Ascending aorta (tissue), 2 donors: Measurements from ENCODE around the gene ALPK3. TPM values are rescaled to one million over a fixed set of nuclear protein-coding genes. Genes with fewer than 3 reads are reported as not detected.

Experiments used
- DNase-seq, 2 donors: peaks; one replicate each; pipeline ENCODE4 v3.0.0-alpha.2; 2019; ENCODE audit warnings: low spot score in 2 of 2
- H3K27ac ChIP-seq, 2 donors: fragments of 200-600 bp; sonication (generic); one replicate each; pipeline ENCODE4 v1.5.1; 2016 to 2017; ENCODE audit warnings: mild to moderate bottlenecking in 1 of 2
- H3K27me3 ChIP-seq: fragments of 200-600 bp; sonication (generic); one replicate; pipeline ENCODE4 v1.5.1; 2017
- H3K36me3 ChIP-seq, 2 donors: fragments of 200-600 bp; sonication (generic); one replicate each; pipeline ENCODE4 v1.5.1; 2016
- H3K4me1 ChIP-seq, 2 donors: fragments of 200-600 bp; sonication (generic); one replicate each; pipeline ENCODE4 v1.5.1; 2016 to 2017; ENCODE audit warnings: mild to moderate bottlenecking in 1 of 2
- H3K4me3 ChIP-seq, 2 donors: fragments of 200-600 bp; sonication (generic); one replicate each; pipeline ENCODE4 v1.5.1; 2016 to 2017; ENCODE audit warnings: mild to moderate bottlenecking in 1 of 2
- H3K9me3 ChIP-seq, 2 donors: fragments of 200-600 bp; sonication (generic); one replicate each; pipeline ENCODE4 v1.5.1; 2016
- intact Hi-C: fragments of 100-400 bp; cut with DNase I; formaldehyde crosslinking; loops from one replicate; pipeline ENCODE4 v1.15.1; 2023
- total RNA-seq: library from RNA; depleted of rRNA; stranded (reverse); fragments of >200 nt; gene quantifications from one replicate; pipeline ENCODE4 v1.1.0, GENCODE V29; 2016
- TF ChIP-seq, protein P1 (sequence below), 3 experiments: fragments of 200-600 bp in 2 of 3; fragments of 450-650 bp in 1 of 3; sonication (generic) in 2 of 3; IDR thresholded peaks; one replicate each; pipeline ENCODE4 v1.5.1; 2016 to 2019; ENCODE audit warnings: antibody characterized with exemption in 3 of 3, mild to moderate bottlenecking in 1 of 3, moderate library complexity in 1 of 3

ALPK3 gene
- total RNA-seq, 1 donor from 2014 or later: 38.0 TPM

DNA sequence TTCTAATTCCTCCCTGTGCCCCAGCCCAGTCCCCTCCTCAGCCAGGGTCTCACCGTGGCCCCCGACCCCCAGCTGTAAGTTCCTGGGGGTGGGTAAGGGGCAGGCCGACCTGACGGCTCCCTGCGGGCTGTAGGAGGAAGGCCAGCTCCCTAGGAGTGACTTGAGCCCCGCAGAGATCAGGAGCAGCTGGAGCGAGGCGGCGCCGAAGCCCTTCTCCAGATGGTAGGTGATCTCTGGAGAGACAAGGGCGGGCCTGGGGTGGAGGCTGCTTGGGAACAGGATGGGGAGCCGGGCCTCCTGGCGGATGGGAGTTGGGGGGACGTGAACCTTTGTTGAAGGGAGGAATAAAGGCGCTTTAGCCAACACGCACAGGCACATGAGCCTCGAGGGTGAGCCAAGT lies 71.5 kb downstream of the ALPK3 start:
- Histone ChIP-seq H3K27me3 (no peaks in the 10 kb centered on the region), H3K9me3 (no peaks in the 10 kb centered on the region), H3K36me3 (no peaks in the 10 kb centered on the region), H3K4me3 (no peak overlapping the region), H3K4me1 (peaks cover 3 to 8% of the 10 kb centered on the region in 2 donors), H3K27ac (no peak overlapping the region)
- peak in 1 of 2 donors; percentile 37 for DNase-seq
- TF ChIP-seq, protein P1, sequence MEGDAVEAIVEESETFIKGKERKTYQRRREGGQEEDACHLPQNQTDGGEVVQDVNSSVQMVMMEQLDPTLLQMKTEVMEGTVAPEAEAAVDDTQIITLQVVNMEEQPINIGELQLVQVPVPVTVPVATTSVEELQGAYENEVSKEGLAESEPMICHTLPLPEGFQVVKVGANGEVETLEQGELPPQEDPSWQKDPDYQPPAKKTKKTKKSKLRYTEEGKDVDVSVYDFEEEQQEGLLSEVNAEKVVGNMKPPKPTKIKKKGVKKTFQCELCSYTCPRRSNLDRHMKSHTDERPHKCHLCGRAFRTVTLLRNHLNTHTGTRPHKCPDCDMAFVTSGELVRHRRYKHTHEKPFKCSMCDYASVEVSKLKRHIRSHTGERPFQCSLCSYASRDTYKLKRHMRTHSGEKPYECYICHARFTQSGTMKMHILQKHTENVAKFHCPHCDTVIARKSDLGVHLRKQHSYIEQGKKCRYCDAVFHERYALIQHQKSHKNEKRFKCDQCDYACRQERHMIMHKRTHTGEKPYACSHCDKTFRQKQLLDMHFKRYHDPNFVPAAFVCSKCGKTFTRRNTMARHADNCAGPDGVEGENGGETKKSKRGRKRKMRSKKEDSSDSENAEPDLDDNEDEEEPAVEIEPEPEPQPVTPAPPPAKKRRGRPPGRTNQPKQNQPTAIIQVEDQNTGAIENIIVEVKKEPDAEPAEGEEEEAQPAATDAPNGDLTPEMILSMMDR (IDR thresholded peaks at IDR 0.05): no peak
- intact Hi-C loops: no loop called here

DNA sequence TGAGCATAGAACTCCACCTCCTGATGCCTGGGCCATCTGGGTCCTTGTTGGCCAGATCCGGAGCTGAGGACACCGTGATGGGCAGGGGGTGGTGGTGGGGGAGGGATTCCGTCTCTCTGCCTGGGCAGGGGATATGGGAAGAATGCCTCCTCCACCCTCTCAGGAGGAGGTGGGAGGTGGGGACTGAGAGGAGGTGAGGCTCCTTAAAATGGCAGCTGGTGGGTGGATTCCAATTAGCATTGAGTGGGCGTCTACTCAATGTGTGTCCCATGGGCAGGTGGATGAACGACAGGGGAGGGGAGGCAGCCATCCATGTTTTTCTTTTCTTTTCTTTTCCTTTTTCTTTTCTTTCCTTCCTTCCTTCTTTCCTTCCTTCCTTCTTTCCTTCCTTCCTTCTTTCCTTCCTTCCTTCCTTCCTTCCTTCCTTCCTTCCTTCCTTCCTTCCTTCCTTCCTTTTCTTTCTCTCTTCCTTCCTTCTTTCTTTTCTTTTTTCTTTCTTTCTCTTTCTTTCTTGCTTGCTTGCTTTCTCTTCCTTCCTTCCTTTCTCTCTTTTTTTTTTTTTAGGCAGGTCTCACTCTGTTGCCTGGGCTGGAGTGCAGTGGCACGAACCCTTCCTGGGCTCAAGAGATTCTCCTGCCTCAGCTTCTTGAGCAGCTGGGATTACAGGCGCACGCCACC lies 72.3 kb downstream of the ALPK3 start:
- Histone ChIP-seq H3K27me3 (no peaks in the 10 kb centered on the region), H3K4me1 (peaks cover 0 to under 1% of the 10 kb centered on the region in 2 donors), H3K4me3 (no peak overlapping the region), H3K36me3 (no peaks in the 10 kb centered on the region), H3K27ac (no peak overlapping the region), H3K9me3 (no peaks in the 10 kb centered on the region)
- TF ChIP-seq, protein P1 (IDR thresholded peaks at IDR 0.05): no peak
- intact Hi-C loops: no loop called here
- DNase-seq: no peak

DNA sequence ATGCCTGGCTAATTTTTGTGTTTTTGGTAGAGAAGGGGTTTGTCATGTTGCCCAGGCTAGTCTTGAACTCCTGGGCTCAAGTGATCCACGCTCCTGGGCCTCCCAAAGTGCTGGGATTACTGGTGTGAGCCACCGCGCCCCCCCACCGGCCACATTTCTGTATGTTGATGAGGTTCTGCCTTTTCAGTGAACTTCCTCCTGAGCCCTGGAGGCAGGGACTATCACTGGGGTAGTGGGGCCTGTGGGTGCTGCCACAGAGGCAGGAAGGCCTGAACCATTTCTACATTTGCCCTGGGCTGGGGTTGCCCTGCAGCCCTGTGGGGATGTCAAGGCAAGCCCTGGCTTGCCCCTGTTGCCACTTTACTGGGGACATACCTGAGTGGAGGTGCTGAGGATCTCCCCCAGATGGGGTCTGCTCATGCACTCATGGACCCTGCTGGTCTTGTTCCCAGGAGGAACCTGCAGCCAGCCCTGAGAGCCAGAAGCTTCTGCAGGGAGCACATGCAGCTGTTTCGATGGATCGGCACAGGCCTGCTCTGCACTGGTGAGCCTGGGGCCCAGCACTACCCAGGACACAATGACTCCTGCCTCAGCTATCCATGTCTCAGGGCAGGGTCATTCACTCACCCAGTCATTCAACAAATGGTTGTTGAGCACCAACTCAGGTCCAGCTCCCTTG lies 73.0 kb downstream of the ALPK3 start:
- intact Hi-C loops: no loop called here
- TF ChIP-seq, protein P1 (IDR thresholded peaks at IDR 0.05): no peak
- Histone ChIP-seq H3K27me3 (no peaks in the 10 kb centered on the region), H3K9me3 (no peaks in the 10 kb centered on the region), H3K4me3 (no peak overlapping the region), H3K36me3 (no peaks in the 10 kb centered on the region), H3K27ac (no peak overlapping the region), H3K4me1 (no peaks in the 10 kb centered on the region)
- DNase-seq: no peak

DNA sequence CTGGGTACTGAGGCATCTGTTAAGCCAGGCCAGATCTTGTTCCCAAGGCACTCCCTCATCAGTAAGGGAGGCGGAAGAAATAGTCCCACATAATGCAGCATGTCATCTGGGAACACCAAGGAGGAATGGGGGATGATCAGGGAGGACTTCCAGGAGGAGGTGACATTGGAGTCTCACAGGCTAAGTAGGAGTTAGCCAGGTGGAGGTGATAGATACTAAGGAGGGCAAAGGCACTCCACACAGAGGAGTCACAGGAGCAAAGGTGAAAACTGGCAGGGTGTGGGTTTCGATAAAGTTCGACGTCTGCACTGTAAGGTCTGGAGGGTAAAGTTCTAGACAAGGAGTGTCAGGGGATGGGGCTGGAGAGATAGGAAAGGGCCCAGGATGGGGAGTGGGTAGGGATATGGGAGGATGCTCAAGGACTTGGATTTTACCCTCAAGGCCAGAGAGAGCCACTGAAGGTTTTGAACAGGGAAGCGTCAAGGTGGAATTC lies 73.6 kb downstream of the ALPK3 start:
- Histone ChIP-seq H3K27me3 (no peaks in the 10 kb centered on the region), H3K36me3 (no peaks in the 10 kb centered on the region), H3K4me3 (no peak overlapping the region), H3K27ac (no peak overlapping the region), H3K9me3 (no peaks in the 10 kb centered on the region), H3K4me1 (no peaks in the 10 kb centered on the region)
- TF ChIP-seq, protein P1 (IDR thresholded peaks at IDR 0.05): no peak
- no peak for DNase-seq
- intact Hi-C loops: no loop called here

DNA sequence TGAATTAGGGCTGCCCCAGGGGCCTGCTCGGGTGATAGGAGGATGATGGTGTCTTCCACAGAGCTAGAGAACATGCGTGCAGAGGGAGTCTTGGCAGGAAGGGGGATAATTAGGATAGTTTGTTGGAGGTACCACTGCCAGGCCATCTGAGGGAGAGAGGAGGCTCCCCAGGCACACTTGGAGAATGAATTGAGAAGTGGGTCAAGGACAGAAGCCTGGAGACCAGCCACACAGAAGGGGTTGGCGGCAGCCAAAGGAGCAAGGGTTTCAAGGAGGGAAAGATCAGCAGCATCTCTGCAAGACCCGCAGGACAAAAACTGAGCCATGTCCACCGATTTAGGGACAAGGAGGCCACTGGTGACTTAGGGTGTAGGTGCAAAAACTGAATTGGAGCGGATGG lies 74.2 kb downstream of the ALPK3 start:
- Histone ChIP-seq H3K27me3 (no peaks in the 10 kb centered on the region), H3K4me3 (no peak overlapping the region), H3K9me3 (no peaks in the 10 kb centered on the region), H3K4me1 (no peaks in the 10 kb centered on the region), H3K27ac (no peak overlapping the region), H3K36me3 (no peaks in the 10 kb centered on the region)
- TF ChIP-seq, protein P1 (IDR thresholded peaks at IDR 0.05): no peak
- no peak for DNase-seq
- intact Hi-C loops: no loop called here
